OCI-LY1 (cell line): ENCODE measurements around the gene MFAP3L.

Source experiments
- H2AFZ ChIP-seq: fragments of 200-600 bp; sonication (generic), shearing (Covaris generic); 2 replicates; pipeline ENCODE4 v1.6.0; 2014; ENCODE audit warnings: antibody characterized with exemption, mild to moderate bottlenecking, low read length
- H3F3A ChIP-seq: fragments of 200-600 bp; sonication (generic), shearing (Covaris generic); 2 replicates; pipeline ENCODE4 v1.6.0; 2014; ENCODE audit warnings: mild to moderate bottlenecking, antibody characterized with exemption, low read length, moderate library complexity; ENCODE audit not compliant: insufficient read depth
- H3K27ac ChIP-seq: fragments of 200-600 bp; sonication (generic); 2 replicates; pipeline ENCODE4 v1.5.1; 2014; ENCODE audit warnings: low read length, mixed run types, mild to moderate bottlenecking, low read depth; ENCODE audit not compliant: poor library complexity, severe bottlenecking
- H3K27me3 ChIP-seq: fragments of 200-600 bp; sonication (generic); 2 replicates; pipeline ENCODE4 v1.6.0; 2014; ENCODE audit warnings: antibody characterized with exemption, mild to moderate bottlenecking, low read length, moderate library complexity; ENCODE audit not compliant: insufficient read depth
- H3K36me3 ChIP-seq: fragments of 200-600 bp; sonication (generic); 2 replicates; pipeline ENCODE4 v1.6.1; 2014; ENCODE audit warnings: mild to moderate bottlenecking, antibody characterized with exemption, low read length, moderate library complexity, mixed read lengths; ENCODE audit not compliant: insufficient read depth
- H3K4me1 ChIP-seq: fragments of 200-600 bp; sonication (generic); 2 replicates; pipeline ENCODE4 v1.5.1; 2014; ENCODE audit warnings: mild to moderate bottlenecking, low read length, moderate library complexity; ENCODE audit not compliant: insufficient read depth, severe bottlenecking
- H3K4me2 ChIP-seq: fragments of 200-600 bp; sonication (generic), shearing (Covaris generic); 2 replicates; pipeline ENCODE4 v1.6.1; 2014; ENCODE audit warnings: low read length
- H3K4me3 ChIP-seq: fragments of 200-600 bp; sonication (generic); 2 replicates; pipeline ENCODE4 v1.5.1; 2014; ENCODE audit warnings: low read length, low read depth, mild to moderate bottlenecking, mixed read lengths; ENCODE audit not compliant: poor library complexity, severe bottlenecking
- H3K79me2 ChIP-seq: fragments of 200-600 bp; shearing (Covaris generic); 2 replicates; pipeline ENCODE4 v1.6.1; 2016; ENCODE audit warnings: mixed run types, low read length, mixed read lengths; ENCODE audit not compliant: insufficient read depth
- H3K9ac ChIP-seq: fragments of 200-600 bp; sonication (generic), shearing (Covaris generic); 2 replicates; pipeline ENCODE4 v1.6.1; 2014; ENCODE audit warnings: mild to moderate bottlenecking, low read length, mixed read lengths
- H3K9me2 ChIP-seq: fragments of 200-600 bp; sonication (generic), shearing (Covaris generic); 2 replicates; pipeline ENCODE4 v1.6.1; 2014; ENCODE audit warnings: low read depth, mild to moderate bottlenecking, low read length, mixed read lengths
- H3K9me3 ChIP-seq: fragments of 200-600 bp; shearing (Covaris generic); 2 replicates; pipeline ENCODE4 v1.6.1; 2014; ENCODE audit warnings: low read length, mixed read lengths
- H4K20me1 ChIP-seq: fragments of 200-600 bp; sonication (generic), shearing (Covaris generic); 2 replicates; pipeline ENCODE4 v1.6.0; 2016; ENCODE audit warnings: mild to moderate bottlenecking, low read length; ENCODE audit not compliant: insufficient read depth
- CTCF ChIP-seq: fragments of 200-600 bp; sonication (generic), shearing (Covaris generic); IDR thresholded peaks from 2 replicates; pipeline ENCODE4 v1.5.1; 2017; ENCODE audit warnings: mild to moderate bottlenecking, antibody characterized with exemption, low read length, moderate library complexity, mixed read lengths
- EZH2 ChIP-seq: fragments of 200-600 bp; sonication (generic), shearing (Covaris generic); IDR thresholded peaks from 2 replicates; pipeline ENCODE4 v1.8.0; 2017; ENCODE audit warnings: borderline replicate concordance, mixed run types, mild to moderate bottlenecking, antibody characterized with exemption, low read length, moderate library complexity, mixed read lengths

MFAP3L gene

GRCh38 chr4:170026253-170027021, at the start of gene MFAP3L:
Gene MFAP3L, minus strand, starts transcription at chr4:170026395. Its CDS starts 20,518 bp downstream, at chr4:170005877.
- no peaks in the 10 kb centered on the region for H3K9me2 ChIP-seq
- no peak for TF ChIP-seq EZH2
- no peak for TF ChIP-seq CTCF
- H3K4me2 ChIP-seq: no peak within 1 kb of the TSS
- no peaks in the 10 kb centered on the region for H3F3A ChIP-seq
- no peak within 1 kb of the TSS for H3K4me3 ChIP-seq
- no peaks in the 10 kb centered on the region for H3K27me3 ChIP-seq
- H3K9ac ChIP-seq: no peak within 1 kb of the TSS
- H3K4me1 ChIP-seq: no peaks in the 10 kb centered on the region
- H2AFZ ChIP-seq: no peak within 1 kb of the TSS
- no peaks in the 10 kb centered on the region for H3K79me2 ChIP-seq
- H3K9me3 ChIP-seq: no peaks in the 10 kb centered on the region
- H3K36me3 ChIP-seq: no peaks in the 10 kb centered on the region
- H4K20me1 ChIP-seq: no peaks in the 10 kb centered on the region
- H3K27ac ChIP-seq: no peak within 1 kb of the TSS

GRCh38 chr4:170071196-170071595, 45.0 kb upstream of the MFAP3L start:
- H3K4me1 ChIP-seq: no peaks in the 10 kb centered on the region
- no peak overlapping the region for H3K4me3 ChIP-seq
- no peaks in the 10 kb centered on the region for H3K36me3 ChIP-seq
- H3K27me3 ChIP-seq: no peaks in the 10 kb centered on the region
- H3K9me2 ChIP-seq: no peaks in the 10 kb centered on the region
- H3K27ac ChIP-seq: no peak overlapping the region
- no peaks in the 10 kb centered on the region for H3K9me3 ChIP-seq
- no peaks in the 10 kb centered on the region for H4K20me1 ChIP-seq
- no peak for TF ChIP-seq CTCF
- TF ChIP-seq EZH2: no peak
- H3F3A ChIP-seq: no peaks in the 10 kb centered on the region
- H3K9ac ChIP-seq: no peak overlapping the region
- no peaks in the 10 kb centered on the region for H3K79me2 ChIP-seq
- no peak overlapping the region for H2AFZ ChIP-seq
- no peak overlapping the region for H3K4me2 ChIP-seq

GRCh38 chr4:170068438-170069128, 42.4 kb upstream of the MFAP3L start:
- Histone ChIP-seq H3K27me3 (no peaks in the 10 kb centered on the region), H3K4me3 (no peak overlapping the region), H3K4me2 (no peak overlapping the region), H3K4me1 (no peaks in the 10 kb centered on the region), H3K9me3 (no peaks in the 10 kb centered on the region), H3F3A (no peaks in the 10 kb centered on the region), H4K20me1 (no peaks in the 10 kb centered on the region), H2AFZ (no peak overlapping the region), H3K79me2 (no peaks in the 10 kb centered on the region), H3K27ac (no peak overlapping the region), H3K9me2 (no peaks in the 10 kb centered on the region), H3K36me3 (no peaks in the 10 kb centered on the region), H3K9ac (no peak overlapping the region)
- TF ChIP-seq EZH2 (no peak), CTCF (no peak)
